Fibroblast of villous mesenchyme (primary cell): ENCODE measurements around the gene TPM2. TPM values are rescaled to one million over a fixed set of nuclear protein-coding genes. Genes with fewer than 3 reads are reported as not detected.

Source experiments
- DNase-seq: peaks from one replicate; pipeline ENCODE4 v3.0.0-alpha.2; 2010; ENCODE audit warnings: low read depth
- H3K4me3 ChIP-seq: 2 replicates; pipeline ENCODE4 v1.5.1; 2011; ENCODE audit warnings: low read depth, mild to moderate bottlenecking, low read length
- CTCF ChIP-seq: IDR thresholded peaks from 2 replicates; pipeline ENCODE4 v1.5.1; 2012; ENCODE audit warnings: low read depth, mild to moderate bottlenecking, low read length; ENCODE audit not compliant: insufficient read depth
- total RNA-seq: library from RNA; depleted of rRNA; stranded (reverse); fragments of >200 nt; gene quantifications from 2 replicates; pipeline ENCODE4 v1.2.3, GENCODE V29; 2012

Gene TPM2
- total RNA-seq, 1 donor = 1,893 TPM

- no peak for TF ChIP-seq CTCF
- no peak for DNase-seq
- no peak overlapping the region for H3K4me3 ChIP-seq
These were observed 4.2 kb downstream of the TPM2 start for GRCh38 chr9:35685506-35685905.

- no peak for TF ChIP-seq CTCF
- no peak for DNase-seq
- no peak overlapping the region for H3K4me3 ChIP-seq
These were observed 4.8 kb downstream of the TPM2 start for GRCh38 chr9:35684921-35685320.

GRCh38 chr9:35683323-35683722 is 6.4 kb downstream of the TPM2 start:
- H3K4me3 ChIP-seq = no peak overlapping the region
- TF ChIP-seq CTCF = no peak
- DNase-seq = no peak

GRCh38 chr9:35682520-35683315 is 7.0 kb downstream of the TPM2 start:
- no peak for DNase-seq
- no peak for TF ChIP-seq CTCF
- no peak overlapping the region for H3K4me3 ChIP-seq

- H3K4me3 ChIP-seq = no peak overlapping the region
- DNase-seq = no peak
- TF ChIP-seq CTCF = no peak
These were observed 7.7 kb downstream of the TPM2 start for GRCh38 chr9:35682051-35682450.

- H3K4me3 ChIP-seq = no peak overlapping the region
- DNase-seq = no peak
- TF ChIP-seq CTCF = no peak
These were observed 8.3 kb downstream of the TPM2 start for GRCh38 chr9:35681341-35682002.
